Measurements from ENCODE around the gene NALCN.

GRCh38 chr13:101406791-101407190 lies 9.5 kb downstream of the NALCN start:
- TF ChIP-seq CTCF (IDR thresholded peaks at IDR 0.05) (no peak), POLR2A (IDR thresholded peaks at IDR 0.05) (no peak)

All from adrenal gland (tissue), 5 donors.